HEK293 (cell line): Measurements from ENCODE around the gene ME3.

Experiments used
- CTCF ChIA-PET: fragments of 350-600 bp; formaldehyde crosslinking; extraction: SDS; loops from one replicate; lab custom pipeline; 2021; ENCODE audit warnings: antibody characterized with exemption; lab: Yijun Ruan, JAX
- POLR2A ChIA-PET: fragments of 300-600 bp; formaldehyde crosslinking; extraction: SDS; loops from one replicate; lab custom pipeline; 2020; ENCODE audit warnings: antibody characterized with exemption, inconsistent platforms; lab: Yijun Ruan, JAX
- H3K27ac ChIP-seq: fragments of 200-500 bp; sonication (Bioruptor generic); 2 replicates; pipeline ENCODE4 v1.5.1; 2014; ENCODE audit warnings: low read depth, low read length, control low read depth, inconsistent platforms; ENCODE audit errors: extremely low read depth
- H3K36me3 ChIP-seq, 2 experiments: fragments of 200-500 bp in 1 of 2; sonication (Bioruptor generic) in 1 of 2; 1 replicate in 1 of 2; 2 replicates in 1 of 2; pipeline ENCODE4 v1.5.1; 2014 to 2017; ENCODE audit warnings: inconsistent platforms in 2 of 2, low read length in 2 of 2; ENCODE audit not compliant: control insufficient read depth in 2 of 2, insufficient read depth in 1 of 2
- H3K4me1 ChIP-seq: fragments of 200-500 bp; sonication (Bioruptor generic); 2 replicates; pipeline ENCODE4 v1.5.1; 2014; ENCODE audit warnings: mild to moderate bottlenecking, low read length, inconsistent platforms; ENCODE audit not compliant: control insufficient read depth, insufficient read depth
- H3K4me3 ChIP-seq: 2 replicates; pipeline ENCODE4 v1.5.1; 2011; ENCODE audit warnings: low read depth, mild to moderate bottlenecking, control low read depth, low read length, moderate library complexity
- H3K9me3 ChIP-seq: fragments of 200-500 bp; sonication (Bioruptor generic); 2 replicates; pipeline ENCODE4 v1.5.1; 2014; ENCODE audit warnings: low read depth, low read length, inconsistent platforms; ENCODE audit not compliant: control insufficient read depth, insufficient read depth
- FEZF1 ChIP-seq: fragments of 450-650 bp; formaldehyde crosslinking; IDR thresholded peaks from 2 replicates; pipeline ENCODE4 v1.5.1; 2016; ENCODE audit warnings: missing biosample characterization, missing genetic modification characterization
- GLI4 ChIP-seq: fragments of 450-650 bp; formaldehyde crosslinking; IDR thresholded peaks from 2 replicates; pipeline ENCODE4 v1.5.1; 2016; ENCODE audit warnings: missing biosample characterization, missing genetic modification characterization
- MZF1 ChIP-seq: fragments of 450-650 bp; formaldehyde crosslinking; IDR thresholded peaks from 2 replicates; pipeline ENCODE4 v1.5.1; 2017; ENCODE audit warnings: missing biosample characterization, missing genetic modification characterization, borderline replicate concordance
- RBAK ChIP-seq: fragments of 450-650 bp; formaldehyde crosslinking; IDR thresholded peaks from 2 replicates; pipeline ENCODE4 v1.5.1; 2016; ENCODE audit warnings: missing biosample characterization, missing genetic modification characterization
- SCRT2 ChIP-seq: fragments of 450-650 bp; formaldehyde crosslinking; IDR thresholded peaks from 2 replicates; pipeline ENCODE4 v1.5.1; 2016; ENCODE audit warnings: missing biosample characterization, missing genetic modification characterization
- SP3 ChIP-seq: fragments of 450-650 bp; formaldehyde crosslinking; IDR thresholded peaks from 2 replicates; pipeline ENCODE4 v1.5.1; 2016; ENCODE audit warnings: missing biosample characterization, missing genetic modification characterization
- ZNF174 ChIP-seq: fragments of 450-650 bp; formaldehyde crosslinking; IDR thresholded peaks from 2 replicates; pipeline ENCODE4 v1.5.0; 2017; ENCODE audit warnings: missing biosample characterization, mild to moderate bottlenecking, missing genetic modification characterization
- ZNF184 ChIP-seq: fragments of 450-650 bp; IDR thresholded peaks from 2 replicates; pipeline ENCODE4 v1.5.1; 2018; ENCODE audit warnings: missing biosample characterization, mild to moderate bottlenecking, missing genetic modification characterization
- ZNF214 ChIP-seq: fragments of 450-650 bp; formaldehyde crosslinking; IDR thresholded peaks from 2 replicates; pipeline ENCODE4 v1.5.1; 2017; ENCODE audit warnings: missing biosample characterization, mild to moderate bottlenecking, missing genetic modification characterization, borderline replicate concordance
- ZNF221 ChIP-seq: fragments of 450-650 bp; formaldehyde crosslinking; IDR thresholded peaks from 2 replicates; pipeline ENCODE4 v1.5.1; 2017; ENCODE audit warnings: missing biosample characterization, missing genetic modification characterization, borderline replicate concordance
- ZNF521 ChIP-seq: fragments of 450-650 bp; formaldehyde crosslinking; IDR thresholded peaks from 2 replicates; pipeline ENCODE4 v1.5.1; 2017; ENCODE audit warnings: missing biosample characterization, mild to moderate bottlenecking, missing genetic modification characterization
- ZNF530 ChIP-seq: fragments of 450-650 bp; formaldehyde crosslinking; IDR thresholded peaks from 2 replicates; pipeline ENCODE4 v1.5.1; 2016; ENCODE audit warnings: low read depth, missing biosample characterization, missing genetic modification characterization
- ZNF585B ChIP-seq: fragments of 450-650 bp; formaldehyde crosslinking; IDR thresholded peaks from 2 replicates; pipeline ENCODE4 v1.5.1; 2016; ENCODE audit warnings: missing biosample characterization, missing genetic modification characterization
- ZNF677 ChIP-seq: fragments of 450-650 bp; IDR thresholded peaks from 2 replicates; pipeline ENCODE4 v1.5.0; 2018; ENCODE audit warnings: missing biosample characterization, mild to moderate bottlenecking, missing genetic modification characterization, moderate library complexity
- ZSCAN16 ChIP-seq: fragments of 450-650 bp; formaldehyde crosslinking; IDR thresholded peaks from 2 replicates; pipeline ENCODE4 v1.5.1; 2016; ENCODE audit warnings: missing biosample characterization, missing genetic modification characterization
- ZXDB ChIP-seq: fragments of 450-650 bp; formaldehyde crosslinking; IDR thresholded peaks from 2 replicates; pipeline ENCODE4 v1.5.1; 2016; ENCODE audit warnings: missing biosample characterization, missing genetic modification characterization
- TF ChIP-seq, protein P1 (sequence below): fragments of 450-650 bp; formaldehyde crosslinking; IDR thresholded peaks from 2 replicates; pipeline ENCODE4 v1.5.1; 2016; ENCODE audit warnings: missing biosample characterization, missing genetic modification characterization
- TF ChIP-seq, protein P2 (sequence below): fragments of 450-650 bp; formaldehyde crosslinking; IDR thresholded peaks from 2 replicates; pipeline ENCODE4 v1.5.1; 2016; ENCODE audit warnings: missing biosample characterization, missing genetic modification characterization
- TF ChIP-seq, protein P3 (sequence below): fragments of 450-650 bp; formaldehyde crosslinking; IDR thresholded peaks from 2 replicates; pipeline ENCODE4 v1.5.1; 2016; ENCODE audit warnings: missing biosample characterization, missing genetic modification characterization, borderline replicate concordance
- TF ChIP-seq, protein P4 (sequence below): fragments of 450-650 bp; IDR thresholded peaks from 2 replicates; pipeline ENCODE4 v1.5.1; 2018; ENCODE audit warnings: missing biosample characterization, mild to moderate bottlenecking, missing genetic modification characterization

ME3 gene

DNA sequence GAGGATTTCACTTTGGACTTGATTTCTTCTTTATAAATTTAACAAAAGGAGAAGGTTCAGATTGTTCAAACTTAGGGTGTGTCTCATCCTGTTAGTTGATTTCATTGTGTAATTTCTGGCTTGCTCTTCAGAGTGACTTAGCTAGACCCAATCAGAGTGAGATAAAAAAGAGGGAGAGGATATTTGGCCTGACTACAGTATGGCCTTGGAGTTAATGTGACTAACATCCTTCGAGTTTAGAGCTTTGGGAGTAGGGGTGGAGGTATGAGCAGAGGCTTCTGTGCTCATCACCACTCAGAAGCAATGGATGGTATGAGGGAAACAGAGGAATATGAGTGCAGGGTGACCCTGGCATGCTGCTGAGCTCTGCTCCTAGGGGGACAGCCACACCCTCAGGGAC is 114.2 kb downstream of the ME3 start:
- Histone ChIP-seq H3K27ac (no peak overlapping the region), H3K4me1 (0 out of 2 replicates have a peak, but pooled peaks cover 2% of the 10 kb centered on the region), H3K36me3 (no peaks in the 10 kb centered on the region), H3K4me3 (no peak overlapping the region), H3K9me3 (no peaks in the 10 kb centered on the region)
- TF ChIP-seq, protein P1, sequence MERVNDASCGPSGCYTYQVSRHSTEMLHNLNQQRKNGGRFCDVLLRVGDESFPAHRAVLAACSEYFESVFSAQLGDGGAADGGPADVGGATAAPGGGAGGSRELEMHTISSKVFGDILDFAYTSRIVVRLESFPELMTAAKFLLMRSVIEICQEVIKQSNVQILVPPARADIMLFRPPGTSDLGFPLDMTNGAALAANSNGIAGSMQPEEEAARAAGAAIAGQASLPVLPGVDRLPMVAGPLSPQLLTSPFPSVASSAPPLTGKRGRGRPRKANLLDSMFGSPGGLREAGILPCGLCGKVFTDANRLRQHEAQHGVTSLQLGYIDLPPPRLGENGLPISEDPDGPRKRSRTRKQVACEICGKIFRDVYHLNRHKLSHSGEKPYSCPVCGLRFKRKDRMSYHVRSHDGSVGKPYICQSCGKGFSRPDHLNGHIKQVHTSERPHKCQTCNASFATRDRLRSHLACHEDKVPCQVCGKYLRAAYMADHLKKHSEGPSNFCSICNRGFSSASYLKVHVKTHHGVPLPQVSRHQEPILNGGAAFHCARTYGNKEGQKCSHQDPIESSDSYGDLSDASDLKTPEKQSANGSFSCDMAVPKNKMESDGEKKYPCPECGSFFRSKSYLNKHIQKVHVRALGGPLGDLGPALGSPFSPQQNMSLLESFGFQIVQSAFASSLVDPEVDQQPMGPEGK (tag by site-specific recombination) = no peak
- TF ChIP-seq, protein P2, sequence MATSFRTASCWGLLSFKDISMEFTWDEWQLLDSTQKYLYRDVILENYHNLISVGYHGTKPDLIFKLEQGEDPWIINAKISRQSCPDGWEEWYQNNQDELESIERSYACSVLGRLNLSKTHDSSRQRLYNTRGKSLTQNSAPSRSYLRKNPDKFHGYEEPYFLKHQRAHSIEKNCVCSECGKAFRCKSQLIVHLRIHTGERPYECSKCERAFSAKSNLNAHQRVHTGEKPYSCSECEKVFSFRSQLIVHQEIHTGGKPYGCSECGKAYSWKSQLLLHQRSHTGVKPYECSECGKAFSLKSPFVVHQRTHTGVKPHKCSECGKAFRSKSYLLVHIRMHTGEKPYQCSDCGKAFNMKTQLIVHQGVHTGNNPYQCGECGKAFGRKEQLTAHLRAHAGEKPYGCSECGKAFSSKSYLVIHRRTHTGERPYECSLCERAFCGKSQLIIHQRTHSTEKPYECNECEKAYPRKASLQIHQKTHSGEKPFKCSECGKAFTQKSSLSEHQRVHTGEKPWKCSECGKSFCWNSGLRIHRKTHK (tag by site-specific recombination) = no peak
- TF ChIP-seq FEZF1 (tag by site-specific recombination) (no peak), ZNF530 (tag by site-specific recombination) (no peak), SP3 (tag by site-specific recombination) (no peak), ZNF184 (tag by site-specific recombination) (no peak), ZNF221 (tag by site-specific recombination) (no peak), GLI4 (tag by site-specific recombination) (no peak), ZNF214 (tag by site-specific recombination) (no peak), ZNF677 (no peak), ZNF174 (tag by site-specific recombination) (no peak), ZNF521 (tag by site-specific recombination) (no peak), SCRT2 (tag by site-specific recombination) (no peak), ZXDB (no peak), ZSCAN16 (tag by site-specific recombination) (no peak), RBAK (tag by site-specific recombination) (no peak), ZNF585B (no peak), MZF1 (tag by site-specific recombination) (no peak)
- TF ChIP-seq, protein P3, sequence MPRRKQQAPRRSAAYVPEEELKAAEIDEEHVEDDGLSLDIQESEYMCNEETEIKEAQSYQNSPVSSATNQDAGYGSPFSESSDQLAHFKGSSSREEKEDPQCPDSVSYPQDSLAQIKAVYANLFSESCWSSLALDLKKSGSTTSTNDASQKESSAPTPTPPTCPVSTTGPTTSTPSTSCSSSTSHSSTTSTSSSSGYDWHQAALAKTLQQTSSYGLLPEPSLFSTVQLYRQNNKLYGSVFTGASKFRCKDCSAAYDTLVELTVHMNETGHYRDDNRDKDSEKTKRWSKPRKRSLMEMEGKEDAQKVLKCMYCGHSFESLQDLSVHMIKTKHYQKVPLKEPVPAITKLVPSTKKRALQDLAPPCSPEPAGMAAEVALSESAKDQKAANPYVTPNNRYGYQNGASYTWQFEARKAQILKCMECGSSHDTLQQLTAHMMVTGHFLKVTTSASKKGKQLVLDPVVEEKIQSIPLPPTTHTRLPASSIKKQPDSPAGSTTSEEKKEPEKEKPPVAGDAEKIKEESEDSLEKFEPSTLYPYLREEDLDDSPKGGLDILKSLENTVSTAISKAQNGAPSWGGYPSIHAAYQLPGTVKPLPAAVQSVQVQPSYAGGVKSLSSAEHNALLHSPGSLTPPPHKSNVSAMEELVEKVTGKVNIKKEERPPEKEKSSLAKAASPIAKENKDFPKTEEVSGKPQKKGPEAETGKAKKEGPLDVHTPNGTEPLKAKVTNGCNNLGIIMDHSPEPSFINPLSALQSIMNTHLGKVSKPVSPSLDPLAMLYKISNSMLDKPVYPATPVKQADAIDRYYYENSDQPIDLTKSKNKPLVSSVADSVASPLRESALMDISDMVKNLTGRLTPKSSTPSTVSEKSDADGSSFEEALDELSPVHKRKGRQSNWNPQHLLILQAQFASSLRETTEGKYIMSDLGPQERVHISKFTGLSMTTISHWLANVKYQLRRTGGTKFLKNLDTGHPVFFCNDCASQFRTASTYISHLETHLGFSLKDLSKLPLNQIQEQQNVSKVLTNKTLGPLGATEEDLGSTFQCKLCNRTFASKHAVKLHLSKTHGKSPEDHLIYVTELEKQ (tag by site-specific recombination) = no peak
- TF ChIP-seq, protein P4, sequence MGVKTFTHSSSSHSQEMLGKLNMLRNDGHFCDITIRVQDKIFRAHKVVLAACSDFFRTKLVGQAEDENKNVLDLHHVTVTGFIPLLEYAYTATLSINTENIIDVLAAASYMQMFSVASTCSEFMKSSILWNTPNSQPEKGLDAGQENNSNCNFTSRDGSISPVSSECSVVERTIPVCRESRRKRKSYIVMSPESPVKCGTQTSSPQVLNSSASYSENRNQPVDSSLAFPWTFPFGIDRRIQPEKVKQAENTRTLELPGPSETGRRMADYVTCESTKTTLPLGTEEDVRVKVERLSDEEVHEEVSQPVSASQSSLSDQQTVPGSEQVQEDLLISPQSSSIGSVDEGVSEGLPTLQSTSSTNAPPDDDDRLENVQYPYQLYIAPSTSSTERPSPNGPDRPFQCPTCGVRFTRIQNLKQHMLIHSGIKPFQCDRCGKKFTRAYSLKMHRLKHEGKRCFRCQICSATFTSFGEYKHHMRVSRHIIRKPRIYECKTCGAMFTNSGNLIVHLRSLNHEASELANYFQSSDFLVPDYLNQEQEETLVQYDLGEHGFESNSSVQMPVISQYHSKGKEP = no peak
- ChIA-PET POLR2A (interaction anchor here (1.3 kb wide), 1 partner anchor 10 kb away, joined by 3 read pairs; no protein-coding TSS in a partner anchor), CTCF (interaction anchor here (0.6 to 2.5 kb wide), 2 partner anchors 50 to 90 kb away, joined by 3 to 12 read pairs; no protein-coding TSS in a partner anchor)
